ENCODE results near the gene ARHGEF19. TPM values are rescaled to one million over a fixed set of nuclear protein-coding genes. Genes with fewer than 3 reads are reported as not detected.
"Not testable (repeated sequence)": the region's sequence is repeated elsewhere in the genome, so short reads cannot be mapped to it uniquely, and the experiment has no call there.

ARHGEF19 gene
- total and polyA plus RNA-seq, 2 of the 4 experiments (the other 2 are of a cell fraction), result 4.5 to 16.8 TPM

DNA sequence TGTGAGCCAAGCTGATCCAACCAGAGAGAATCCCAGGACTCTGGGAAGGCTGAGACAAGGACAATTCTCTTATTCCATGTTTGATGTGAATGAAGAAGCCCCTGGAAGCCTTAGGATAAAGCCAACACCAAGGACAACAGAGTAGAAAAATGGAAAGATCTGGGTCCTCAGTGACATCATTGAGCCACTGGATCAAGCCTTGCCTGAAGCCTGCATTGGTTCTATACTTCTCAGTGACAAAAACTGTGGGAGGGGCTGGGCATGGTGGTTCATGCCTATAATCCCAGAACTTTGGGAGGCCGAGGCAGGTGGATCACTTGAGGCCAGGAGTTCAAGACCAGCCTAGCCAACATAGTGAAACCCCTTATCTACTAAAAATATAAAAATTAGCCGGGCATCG is 15.6 kb downstream of the ARHGEF19 start (continued):
- TF ChIP-seq USF2 (IDR thresholded peaks at IDR 0.05; ENCODE audit: low read depth, low read length) (no peak), RCOR1 (IDR thresholded peaks at IDR 0.05; ENCODE audit: insufficient replicate concordance, low read length) (no peak), MAFK (IDR thresholded peaks at IDR 0.05; ENCODE audit: low read depth, low read length) (no peak), SMC3 (IDR thresholded peaks at IDR 0.05; ENCODE audit: low read depth, low read length) (no peak), RFX5 (IDR thresholded peaks at IDR 0.05; ENCODE audit: low read depth, low read length) (no peak), MAZ (IDR thresholded peaks at IDR 0.05; ENCODE audit: borderline replicate concordance, low read depth, low read length) (no peak)

DNA sequence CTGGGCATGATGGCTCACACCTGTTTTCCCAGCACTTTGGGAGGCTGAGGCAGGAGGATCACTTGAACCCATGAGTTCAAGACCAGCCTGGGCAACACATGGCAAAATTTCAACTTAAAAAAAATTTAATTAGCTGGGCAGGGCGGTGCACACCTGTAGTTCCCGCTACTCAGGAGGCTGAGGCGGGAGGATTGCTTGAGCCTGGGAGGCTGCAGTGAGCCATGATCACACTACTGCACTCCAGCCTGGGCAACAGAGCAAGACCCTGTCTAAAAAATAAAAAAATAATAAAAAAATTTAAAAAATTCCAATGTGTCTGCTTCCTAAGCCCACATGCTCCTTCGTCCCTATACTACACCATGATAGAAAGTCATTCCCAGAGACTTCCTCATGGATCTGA is 16.3 kb downstream of the ARHGEF19 start:
- H3K79me1 ChIP-seq (ENCODE audit: low read depth in 1 of 2, low read length in 2 of 2); CTCF ChIA-PET; H3K4me3 ChIP-seq (ENCODE audit: insufficient read depth, low read depth, low read length); H4K5ac ChIP-seq (ENCODE audit: low read depth, low read length); H3K9me1 ChIP-seq (ENCODE audit: insufficient read depth, low read length); H3K4me2 ChIP-seq (ENCODE audit: low read depth, low read length); intact Hi-C loops (cut with micrococcal nuclease); H3K27me3 ChIP-seq (ENCODE audit: control insufficient read depth, insufficient read depth, low read length); H3K4ac ChIP-seq (ENCODE audit: low read depth, low read length); H2BK5ac ChIP-seq (ENCODE audit: low read depth, low read length, poor library complexity, severe bottlenecking); H3K4me1 ChIP-seq (ENCODE audit: control insufficient read depth, insufficient read depth, low read length); DNase-seq; ATAC-seq (ENCODE audit: low read depth); H3K9ac ChIP-seq (ENCODE audit: low read depth, low read length); POLR2A ChIA-PET (ENCODE audit: unreplicated experiment); dilution Hi-C loops (cut with HindIII; ENCODE audit: low sequenced_read_pairs, unreplicated experiment); H2AK9ac ChIP-seq (replicated peaks; ENCODE audit: low read depth, low read length, poor library complexity); H4K8ac ChIP-seq (ENCODE audit: low read depth in 2 of 2, low read length in 2 of 2); H3K27ac ChIP-seq (ENCODE audit: insufficient read depth, low read length); H2AK5ac ChIP-seq (ENCODE audit: low read depth, low read length); H3K23ac ChIP-seq (ENCODE audit: low read depth, low read length); H2BK120ac ChIP-seq (ENCODE audit: low read depth, low read length); H3K18ac ChIP-seq (ENCODE audit: low read depth, low read length); BruUV-seq (replicated peaks); H2BK15ac ChIP-seq (ENCODE audit: low read depth, low read length); H3K36me3 ChIP-seq (ENCODE audit: control insufficient read depth, insufficient read depth, low read length); H3K14ac ChIP-seq (replicated peaks; ENCODE audit: low read depth, low read length); H2BK20ac ChIP-seq (ENCODE audit: low read depth, low read length); H4K20me1 ChIP-seq (ENCODE audit: insufficient read depth, low read length); H3K56ac ChIP-seq (ENCODE audit: extremely low read depth, insufficient read depth, low read length); H2AFZ ChIP-seq (replicated peaks; ENCODE audit: low read length, poor library complexity); H4K91ac ChIP-seq (ENCODE audit: insufficient read depth, low read depth, low read length); H3K9me3 ChIP-seq (ENCODE audit: control insufficient read depth, insufficient read depth, low read length): not testable (repeated sequence)
- in situ Hi-C loops (cut with MboI; ENCODE audit: low sequenced_read_pairs), result loop anchor here (25.0 kb wide), 1 partner anchor 409 kb away; no protein-coding TSS in a partner anchor
- WGBS, 2 experiments (ENCODE audit: extremely low coverage in 2 of 2, insufficient read length in 1 of 2), result no CpG with 5 or more reads among the region's 4 CpGs
